ENCODE data around the gene ZNF117.

DNA sequence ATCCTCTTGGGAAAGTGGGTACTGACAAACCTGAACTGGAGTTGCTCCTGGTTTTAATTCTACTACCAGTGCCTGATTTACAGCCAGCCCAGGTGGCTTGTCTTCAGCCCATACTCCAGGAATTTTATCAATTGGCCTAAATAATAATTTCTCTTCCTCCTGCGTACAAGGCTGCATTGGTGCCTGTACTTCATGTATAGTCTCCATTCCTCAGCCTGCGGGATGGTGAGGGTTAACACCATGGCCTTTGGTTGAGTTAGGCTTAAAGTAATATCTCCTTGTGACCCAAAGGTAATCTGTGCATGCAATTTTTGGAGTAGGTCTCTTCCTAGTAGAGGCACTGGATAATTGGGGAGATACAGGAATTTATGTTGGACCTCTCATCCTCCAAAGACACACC is 5.5 kb upstream of the ZNF117 start:
- TF ChIP-seq TAF1 (IDR thresholded peaks at IDR 0.05; ENCODE audit: low read depth, low read length) (no peak), POLR2AphosphoS5 (IDR thresholded peaks at IDR 0.05; ENCODE audit: low read depth, low read length) (no peak; the same call in 1 of the 2 replicates), POLR2A (IDR thresholded peaks at IDR 0.05; ENCODE audit: low read depth, low read length) (no peak), POU2F2 (IDR thresholded peaks at IDR 0.05; ENCODE audit: low read depth, low read length) (no peak), SPI1 (IDR thresholded peaks at IDR 0.05; ENCODE audit: low read depth, low read length) (no peak)
